NOMO-1 treated with dmso at 0.1 percent for 144 hours (cell line): Measurements from ENCODE around the gene SSTR5.
"Not testable (repeated sequence)": the region's sequence is repeated elsewhere in the genome, so short reads cannot be mapped to it uniquely, and the experiment has no call there.

Source experiments
- DNase-seq: peaks from one replicate; lab custom pipeline; 2025; ENCODE audit not compliant: unreplicated experiment; lab: John Stamatoyannopoulos, UW

The SSTR5 gene

GRCh38 chr16:1090620-1091587, 18.4 kb downstream of the SSTR5 start:
- no peak for DNase-seq

- no peak for DNase-seq
These were observed 19.5 kb downstream of the SSTR5 start for GRCh38 chr16:1091992-1092552.

DNA sequence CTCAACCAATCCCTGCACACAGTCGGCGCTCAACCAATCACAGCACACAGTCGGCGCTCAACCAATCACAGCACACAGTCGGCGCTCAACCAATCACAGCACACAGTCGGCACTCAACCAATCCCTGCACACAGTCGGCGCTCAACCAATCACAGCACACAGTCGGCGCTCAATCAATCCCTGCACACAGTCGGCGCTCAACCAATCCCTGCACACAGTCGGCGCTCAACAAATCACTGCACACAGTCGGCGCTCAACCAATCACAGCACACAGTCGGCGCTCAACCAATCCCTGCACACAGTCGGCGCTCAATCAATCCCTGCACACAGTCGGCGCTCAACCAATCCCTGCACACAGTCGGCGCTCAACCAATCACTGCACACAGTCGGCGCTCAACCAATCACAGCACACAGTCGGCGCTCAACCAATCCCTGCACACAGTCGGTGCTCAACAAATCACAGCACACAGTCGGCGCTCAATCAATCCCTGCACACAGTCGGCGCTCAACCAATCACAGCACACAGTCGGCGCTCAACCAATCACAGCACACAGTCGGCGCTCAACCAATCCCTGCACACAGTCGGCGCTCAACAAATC, 20.2 kb downstream of the SSTR5 start:
- not testable (repeated sequence) for DNase-seq

- no peak for DNase-seq
These were observed 21.0 kb downstream of the SSTR5 start for GRCh38 chr16:1093284-1094123.

DNA sequence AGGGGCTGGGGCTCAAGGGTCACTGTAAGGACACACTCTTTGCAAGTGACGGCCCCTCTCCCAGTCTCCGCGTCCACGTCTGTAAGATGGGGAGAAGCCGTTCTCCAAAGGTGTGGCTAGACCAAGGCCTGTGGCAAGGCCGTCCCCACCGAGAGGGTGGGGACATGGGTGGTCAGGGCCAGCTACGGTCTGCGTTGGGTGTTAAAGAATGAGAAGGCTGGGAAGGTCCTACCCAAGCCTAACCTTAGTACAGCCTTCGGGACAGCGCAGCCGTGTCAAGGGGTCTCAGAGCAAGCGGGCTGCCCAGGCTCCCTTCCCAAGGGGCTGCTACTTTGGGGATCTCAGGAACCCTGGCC, 21.6 kb downstream of the SSTR5 start:
- DNase-seq: no peak

DNA sequence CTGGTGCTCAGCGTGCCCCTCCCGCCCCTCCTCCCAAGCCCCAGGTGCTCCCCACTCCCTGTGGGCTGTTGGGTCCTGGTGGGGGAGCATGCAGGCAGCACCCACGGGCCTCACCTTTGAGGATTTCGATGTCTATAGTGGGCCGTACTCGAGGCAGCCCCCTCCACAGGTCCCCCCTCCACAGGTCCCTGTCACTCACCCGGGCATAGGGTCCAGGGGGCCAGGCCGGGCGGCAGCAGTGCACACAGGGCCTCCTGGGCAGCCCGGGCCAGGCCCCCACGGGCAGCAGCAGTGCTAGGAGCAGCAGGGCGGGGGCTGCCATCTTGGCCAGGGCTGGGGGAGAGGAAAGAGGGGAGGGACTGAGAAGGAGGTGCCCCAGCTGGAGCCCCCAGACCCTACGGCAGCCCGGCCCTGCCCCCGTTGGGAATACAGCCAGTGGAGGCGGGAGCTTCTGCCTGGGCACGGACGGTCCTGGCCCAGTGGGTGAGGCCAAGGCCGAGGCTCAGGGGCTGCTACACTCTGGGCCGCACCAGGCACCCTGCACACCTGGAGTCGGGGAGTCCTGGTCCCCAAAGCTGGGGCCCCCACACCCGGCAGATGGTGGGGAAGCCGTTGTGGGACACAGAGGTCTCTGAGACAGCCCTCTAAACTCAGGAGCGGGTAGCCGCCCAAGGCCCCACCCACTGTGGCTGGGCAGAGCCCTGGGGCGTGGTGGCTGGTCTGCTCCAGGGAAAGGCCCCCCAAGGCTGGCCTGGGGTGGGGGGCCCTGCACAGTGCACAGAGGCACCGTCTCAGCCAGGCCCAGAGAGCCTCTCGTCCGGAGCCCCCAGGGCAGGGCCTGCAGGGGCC, 22.3 kb downstream of the SSTR5 start:
- DNase-seq: no peak

GRCh38 chr16:1095450-1096168, 23.1 kb downstream of the SSTR5 start:
- DNase-seq: no peak

- DNase-seq: no peak
These were observed 23.9 kb downstream of the SSTR5 start, which contains the start of gene C1QTNF8 for GRCh38 chr16:1096169-1097082. Gene C1QTNF8, minus strand, starts transcription at chr16:1096244. Its CDS starts 1,322 bp downstream, at chr16:1094922.

GRCh38 chr16:1097156-1097555, 24.6 kb downstream of the SSTR5 start:
- DNase-seq: no peak

- no peak for DNase-seq
These were observed 25.3 kb downstream of the SSTR5 start for GRCh38 chr16:1097800-1098199.

DNA sequence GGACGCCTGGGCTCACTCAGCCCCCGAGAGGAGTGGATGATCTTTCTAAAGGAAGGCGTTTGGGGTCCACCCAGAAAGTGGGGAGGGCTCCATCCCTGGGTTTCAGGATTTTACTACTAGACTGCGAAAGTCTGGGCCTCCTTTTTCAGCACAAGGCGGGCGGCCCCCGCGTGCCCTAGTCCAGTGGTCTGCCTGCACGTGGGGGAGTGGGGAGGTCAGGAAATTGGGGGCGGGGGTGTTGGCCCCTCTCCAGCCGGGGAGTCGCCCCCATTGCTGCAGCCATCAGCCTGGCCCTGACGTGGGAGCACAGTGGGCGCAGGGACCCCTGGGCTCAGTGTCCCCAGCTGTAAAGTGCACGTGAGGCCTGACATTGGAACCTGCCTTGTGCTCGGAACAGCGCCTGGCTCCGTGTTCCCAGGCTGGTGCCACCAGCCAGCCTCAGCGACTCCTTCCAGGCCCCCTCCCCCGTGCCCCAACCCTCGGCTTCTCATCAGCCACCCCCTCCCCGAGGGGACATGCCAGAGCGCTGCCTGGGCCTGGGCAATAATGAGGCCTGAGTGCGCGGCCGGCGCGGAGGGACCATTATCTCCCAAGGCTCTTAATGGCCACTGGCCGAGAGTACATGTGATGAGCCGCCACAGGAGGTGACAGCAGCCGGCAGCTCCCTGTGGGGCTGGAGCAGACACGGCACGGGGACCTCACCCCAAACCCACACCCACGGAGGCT, 25.9 kb downstream of the SSTR5 start:
- no peak for DNase-seq

DNA sequence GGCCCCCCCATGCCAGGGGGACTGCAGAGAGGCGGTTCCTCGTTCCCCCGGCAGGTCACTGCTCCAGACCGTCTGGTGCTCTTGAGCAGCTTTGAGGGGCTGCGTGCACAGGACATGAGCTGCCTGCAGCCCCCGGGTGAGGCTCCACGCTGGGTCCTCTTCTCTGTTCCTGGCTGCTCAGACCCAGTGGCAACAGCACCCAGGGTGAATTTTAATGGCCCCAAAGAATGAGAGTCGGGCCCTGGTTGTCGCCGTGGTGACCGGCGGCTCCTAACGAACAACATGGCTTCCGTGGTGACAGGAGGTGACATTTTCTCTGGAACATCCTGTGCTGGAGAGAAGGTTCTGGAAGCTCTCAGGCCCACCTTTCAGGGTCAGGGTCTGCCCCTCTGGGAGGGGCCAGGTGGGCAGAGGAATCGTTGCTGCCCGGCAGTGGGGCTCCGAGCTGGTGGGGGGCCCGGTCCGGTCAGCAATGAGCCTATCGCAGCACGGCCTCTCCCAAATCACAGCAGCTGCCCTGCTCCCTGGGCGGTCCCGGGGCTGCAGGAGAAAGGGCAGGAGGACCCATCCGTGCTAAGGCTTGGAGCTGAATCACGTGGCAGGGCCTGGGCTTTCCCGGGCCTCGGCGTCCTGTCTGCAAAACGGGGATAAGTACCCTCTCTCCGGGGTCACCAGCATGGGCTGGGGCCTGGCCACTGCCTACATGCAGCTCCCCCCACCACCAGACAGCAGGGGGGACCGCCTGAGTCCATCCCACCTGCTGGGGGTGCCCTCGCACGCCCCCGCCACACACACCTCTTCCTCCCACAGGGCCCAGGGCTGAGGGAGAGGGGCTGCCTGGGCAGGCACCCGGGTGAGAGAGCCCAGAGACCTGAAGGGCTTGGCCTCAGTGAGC, 26.9 kb downstream of the SSTR5 start:
- no peak for DNase-seq

DNA sequence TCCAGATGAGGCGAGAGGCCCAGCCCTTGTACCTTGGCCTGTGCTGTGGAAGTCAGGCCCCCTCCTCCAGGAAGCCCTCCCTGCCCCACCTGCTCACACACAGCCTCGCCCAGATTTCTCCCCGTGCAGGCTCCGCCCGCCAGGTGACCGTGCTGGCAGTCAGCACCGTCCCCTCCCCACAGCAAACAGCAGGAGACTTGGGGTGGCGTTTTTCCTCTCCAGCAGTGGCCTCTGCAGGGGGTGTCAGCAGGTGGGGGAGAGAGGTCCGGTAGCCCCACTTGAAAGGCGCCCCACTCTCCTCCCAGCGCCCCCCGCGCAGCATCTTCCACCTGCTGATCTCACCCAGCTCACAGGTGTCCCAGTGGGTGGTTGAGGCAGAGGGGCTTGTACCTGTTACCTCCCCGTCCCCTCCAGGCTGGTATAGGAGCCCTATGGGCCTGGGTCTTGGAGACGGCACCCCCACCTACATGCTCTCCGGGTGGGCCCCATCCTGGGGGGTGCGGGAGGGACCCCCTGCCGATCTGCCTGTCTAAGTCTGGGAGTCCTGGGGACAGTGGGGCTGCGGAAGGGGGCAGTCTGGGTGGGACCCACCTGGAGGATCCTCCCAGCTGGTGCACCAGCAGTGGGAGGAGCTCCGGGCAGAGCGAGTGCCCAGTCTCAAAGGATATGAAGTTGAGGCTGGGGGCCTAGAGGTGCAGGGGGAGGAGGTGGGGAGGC, 27.7 kb downstream of the SSTR5 start:
- no peak for DNase-seq

- no peak for DNase-seq
These were observed 28.6 kb downstream of the SSTR5 start for GRCh38 chr16:1101133-1101532.

GRCh38 chr16:1101573-1102332, 29.2 kb downstream of the SSTR5 start:
- no peak for DNase-seq

GRCh38 chr16:1102333-1102700, 29.8 kb downstream of the SSTR5 start:
- DNase-seq: no peak
